Left cardiac atrium (tissue), 4 donors: ENCODE measurements around the gene PTH1R. TPM values are rescaled to one million over a fixed set of nuclear protein-coding genes. Genes with fewer than 3 reads are reported as not detected.
A peak's percentile ranks its signal among the peaks of the same experiment; 100 is the strongest.
"Not testable (repeated sequence)": the region's sequence is repeated elsewhere in the genome, so short reads cannot be mapped to it uniquely, and the experiment has no call there.

Source experiments
- ATAC-seq, 2 donors: fragments of 200-7000 bp; cut with Tn5 transposase; one replicate each; pipeline ENCODE4 v1.9.1; 2020; ENCODE audit warnings: mild to moderate bottlenecking in 2 of 2, moderate library complexity in 2 of 2
- DNase-seq: peaks from one replicate; pipeline ENCODE4 v3.0.0-alpha.2; 2020
- intact Hi-C, 2 donors: fragments of 100-400 bp; cut with DNase I; formaldehyde crosslinking; loops; one replicate each; pipeline versions ENCODE4 v1.14.1 to v1.15.1; 2022 to 2023
- total RNA-seq, 2 donors: library from RNA; stranded (reverse); fragmentation: NEBNext Ultra II Directional; extraction: Animal tissue kit (Norgen Biotek cat#: 25700); gene quantifications; one replicate each; pipeline ENCODE4 v1.2.1, GENCODE V29; 2021
- donor health status: DM: no; HTN: yes; CAD: no.
- donor health status: DM: no; HTN: yes; CAD: no; lungs with severe emphysema.
- donor health status: DM: yes; HTN: yes; CAD: no.
- donor health status: Dilated cardiomyopathy.

Gene PTH1R
- total RNA-seq, 2 donors from 2014 or later: 5.4 to 10.0 TPM

- DNase-seq (peak; percentile 42), ATAC-seq (no peak)
- intact Hi-C loops: no loop called here
Measured at GRCh38 chr3:46903341-46904302, 26.1 kb downstream of the PTH1R start.

GRCh38 chr3:46904303-46905212 lies 27.0 kb downstream of the PTH1R start:
- intact Hi-C loops: loop anchor here in 1 of 2 donors (5.0 kb wide), 1 partner anchor 202 kb away; the partner anchor contains the start of gene TMIE
- ATAC-seq (no peak), DNase-seq (peak; percentile 24)

GRCh38 chr3:46905213-46905560 lies 27.7 kb downstream of the PTH1R start:
- intact Hi-C loops: loop anchor here in 1 of 2 donors (5.0 kb wide), 1 partner anchor 203 kb away; the partner anchor contains the start of gene TMIE
- ATAC-seq (no peak), DNase-seq (peak; percentile 13)

- intact Hi-C loops: loop anchor here in 1 of 2 donors (5.0 kb wide), 1 partner anchor 204 kb away; the partner anchor contains the start of gene TMIE
- ATAC-seq (no peak), DNase-seq (peak; percentile 17)
Measured at GRCh38 chr3:46905661-46906451, 28.3 kb downstream of the PTH1R start.

- DNase-seq: peak; percentile 26
- no peak for ATAC-seq
- intact Hi-C loops: loop anchor here in 1 of 2 donors (5.0 kb wide), 1 partner anchor 204 kb away; the partner anchor contains the start of gene TMIE
Measured at GRCh38 chr3:46906471-46907058, 29.0 kb downstream of the PTH1R start.

GRCh38 chr3:46907271-46907670 lies 29.8 kb downstream of the PTH1R start:
- intact Hi-C loops: loop anchor here in 1 of 2 donors (5.0 kb wide), 1 partner anchor 205 kb away; the partner anchor contains the start of gene TMIE
- no peak for ATAC-seq
- peak; percentile 6 for DNase-seq

- ATAC-seq: no peak
- no peak for DNase-seq
- intact Hi-C loops: loop anchor here in 1 of 2 donors (5.0 kb wide), 1 partner anchor 206 kb away; the partner anchor contains the start of gene TMIE
Measured at GRCh38 chr3:46907960-46908293, 30.4 kb downstream of the PTH1R start.

GRCh38 chr3:46908294-46908985 lies 30.9 kb downstream of the PTH1R start:
- ATAC-seq: peak; percentile 39 to 60
- DNase-seq: peak; percentile 43
- intact Hi-C loops: loop anchor here in 1 of 2 donors (5.0 kb wide), 1 partner anchor 206 kb away; the partner anchor contains the start of gene TMIE

- peak; percentile 10 for ATAC-seq
- intact Hi-C loops: loop anchor here in 1 of 2 donors (5.0 kb wide), 1 partner anchor 207 kb away; the partner anchor contains the start of gene TMIE
- no peak for DNase-seq
Measured at GRCh38 chr3:46908986-46909534, 31.5 kb downstream of the PTH1R start.

GRCh38 chr3:46909535-46910161 lies 32.1 kb downstream of the PTH1R start:
- intact Hi-C loops: loop anchor here in 1 of 2 donors (5.0 kb wide), 1 partner anchor 207 kb away; the partner anchor contains the start of gene TMIE
- ATAC-seq: peak; percentile 79 to 81
- DNase-seq: peak; percentile 90

- DNase-seq: peak; percentile 21
- ATAC-seq: no peak
- intact Hi-C loops: no loop called here
Measured at GRCh38 chr3:46910166-46910760, 32.7 kb downstream of the PTH1R start.

- ATAC-seq, intact Hi-C loops: not testable (repeated sequence)
- peak; percentile 6 for DNase-seq
Measured at GRCh38 chr3:46910914-46911313, 33.4 kb downstream of the PTH1R start.

GRCh38 chr3:46912986-46913385 lies 35.5 kb downstream of the PTH1R start:
- ATAC-seq: no peak
- DNase-seq: peak; percentile 3
- intact Hi-C loops: no loop called here

GRCh38 chr3:46913644-46914043 lies 36.1 kb downstream of the PTH1R start:
- ATAC-seq: peak; percentile 16 to 60
- intact Hi-C loops: no loop called here
- peak; percentile 62 for DNase-seq

GRCh38 chr3:46914849-46915248 lies 37.3 kb downstream of the PTH1R start:
- DNase-seq (no peak), ATAC-seq (no peak)
- intact Hi-C loops: no loop called here

GRCh38 chr3:46915297-46915822 lies 37.8 kb downstream of the PTH1R start:
- intact Hi-C loops: no loop called here

More at GRCh38 chr3:46915297-46915822, 37.8 kb downstream of the PTH1R start:
- no peak for DNase-seq
- peak in 1 of 2 donors; percentile 13 for ATAC-seq
